ENCODE data around the gene SLC22A3.
"Not testable (repeated sequence)": the region's sequence is repeated elsewhere in the genome, so short reads cannot be mapped to it uniquely, and the experiment has no call there.

Gene SLC22A3

DNA sequence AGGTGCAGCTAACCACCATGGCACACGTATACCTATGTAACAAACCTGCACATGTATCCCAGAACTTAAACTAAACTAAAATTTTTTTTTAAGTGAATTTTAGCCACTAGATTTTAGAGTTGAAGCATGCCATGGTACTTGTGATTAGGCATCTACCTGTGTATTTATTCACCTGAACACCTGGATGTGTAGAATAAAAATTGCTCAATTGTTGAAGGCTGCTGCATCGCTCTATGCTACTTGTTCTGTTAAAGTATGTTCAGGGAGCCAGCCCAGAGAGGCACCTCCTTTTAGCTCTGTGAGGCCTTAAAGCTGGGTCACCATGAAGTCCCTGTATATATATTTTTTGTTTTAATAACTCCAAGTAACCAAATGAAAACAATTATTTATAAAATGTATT, 28.3 kb downstream of the SLC22A3 start:
- no peak for DNase-seq

DNA sequence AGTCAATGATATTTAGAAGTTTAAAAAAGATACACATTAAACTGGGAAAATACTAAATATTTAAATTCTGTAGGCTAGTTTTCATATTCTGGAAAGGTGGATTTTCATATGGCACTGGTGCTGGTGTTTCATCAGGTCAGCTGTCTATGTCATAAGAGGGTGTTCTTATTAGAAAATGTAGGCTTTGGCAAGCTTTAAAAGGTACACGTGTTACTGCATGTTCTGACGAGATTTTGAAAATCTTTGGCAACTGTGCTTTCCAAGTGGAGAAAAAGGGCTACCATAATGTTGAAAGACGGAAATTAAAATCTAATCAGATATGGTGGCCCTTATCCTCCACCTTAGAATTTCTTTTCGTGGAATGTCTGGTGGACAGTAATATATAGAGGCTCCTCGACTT, 30.0 kb downstream of the SLC22A3 start:
- no peak for DNase-seq

DNA sequence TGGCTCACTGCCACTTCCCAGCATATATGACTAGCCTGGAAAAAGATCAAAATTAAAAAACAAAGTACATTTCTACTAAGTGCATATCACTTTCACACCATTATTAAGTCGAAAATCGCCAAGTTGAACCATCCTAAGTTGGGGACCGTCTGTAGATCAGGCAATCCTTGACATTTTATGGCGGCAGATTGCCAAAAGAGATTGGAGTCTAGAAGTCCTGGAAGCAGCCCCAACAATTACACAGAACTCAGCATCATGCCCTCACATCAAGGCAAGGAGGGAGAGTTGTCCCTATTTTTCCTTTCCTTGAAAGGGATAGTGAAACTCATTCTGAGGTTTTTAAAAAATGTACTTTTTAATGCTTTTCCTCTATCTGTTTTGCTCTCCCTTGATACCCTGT, 30.7 kb downstream of the SLC22A3 start:
- no peak for DNase-seq

DNA sequence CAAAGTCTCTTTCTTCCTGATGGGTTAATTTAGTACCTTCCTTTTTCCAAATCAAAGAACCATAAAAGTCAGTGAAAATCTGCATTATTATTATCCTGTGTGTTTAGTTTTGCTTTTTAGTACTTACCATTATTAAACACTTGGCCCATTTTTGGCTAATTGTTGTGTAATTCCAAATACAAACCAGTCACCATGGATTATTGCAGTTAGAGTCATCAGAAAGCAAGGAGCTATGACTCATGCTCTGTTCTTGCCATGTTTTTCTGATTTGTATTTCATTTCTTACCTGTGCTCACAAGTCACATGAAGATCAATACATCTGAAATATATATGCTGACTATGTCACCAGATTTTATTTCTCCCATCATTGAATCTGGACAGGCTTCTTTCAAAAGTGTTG, 31.3 kb downstream of the SLC22A3 start:
- DNase-seq, result no peak

DNA sequence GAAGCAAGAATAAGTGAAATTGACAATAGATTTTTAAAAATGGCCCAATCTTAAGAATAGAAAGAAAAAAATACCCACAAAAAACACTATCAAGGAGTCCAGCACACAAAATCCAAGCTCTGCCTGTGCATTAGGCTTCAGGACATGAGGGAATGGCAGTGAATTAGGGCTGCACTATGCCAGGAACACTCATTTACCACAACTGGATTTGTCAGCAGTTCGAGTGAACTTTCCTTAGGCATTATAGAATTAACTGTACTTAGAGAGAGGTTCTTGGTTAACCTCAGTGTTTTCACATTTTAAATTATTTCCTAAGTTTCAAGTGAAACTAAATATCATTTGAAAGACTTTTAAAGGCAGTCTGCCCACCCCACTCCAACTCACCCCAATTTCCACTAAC, 34.8 kb downstream of the SLC22A3 start:
- DNase-seq, result no peak

DNA sequence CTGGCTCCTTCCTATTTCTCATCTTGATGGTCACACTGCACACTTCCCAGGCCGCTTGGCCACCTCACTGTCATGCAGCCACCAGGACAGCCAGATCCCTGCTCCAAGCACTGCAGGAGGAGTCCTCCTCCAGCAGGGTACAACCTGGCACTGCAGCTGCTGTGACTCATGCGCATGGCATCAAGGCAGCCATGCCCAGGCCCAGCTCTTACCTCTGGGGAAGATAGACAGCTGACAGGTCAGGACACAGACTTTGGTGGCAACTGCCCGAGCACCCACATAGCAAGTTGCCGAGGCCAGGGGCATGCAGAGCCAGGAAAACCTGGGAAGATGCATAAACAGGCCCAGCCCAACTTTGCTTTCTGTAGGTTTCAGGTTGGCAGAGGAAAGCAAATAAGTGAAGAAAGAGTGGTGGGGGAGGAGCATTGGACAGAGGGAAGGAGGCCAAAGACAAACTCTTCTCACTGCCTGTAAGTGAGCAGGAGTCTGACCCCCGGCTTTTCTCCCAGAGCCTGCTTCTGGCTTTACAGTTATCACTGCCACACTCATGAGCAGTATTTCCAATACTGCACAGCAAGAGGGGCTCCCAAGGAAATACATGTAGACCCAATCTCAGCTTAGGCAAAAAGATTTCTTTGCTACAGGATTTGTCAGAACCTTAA, 38.8 kb downstream of the SLC22A3 start:
- no peak for DNase-seq

DNA sequence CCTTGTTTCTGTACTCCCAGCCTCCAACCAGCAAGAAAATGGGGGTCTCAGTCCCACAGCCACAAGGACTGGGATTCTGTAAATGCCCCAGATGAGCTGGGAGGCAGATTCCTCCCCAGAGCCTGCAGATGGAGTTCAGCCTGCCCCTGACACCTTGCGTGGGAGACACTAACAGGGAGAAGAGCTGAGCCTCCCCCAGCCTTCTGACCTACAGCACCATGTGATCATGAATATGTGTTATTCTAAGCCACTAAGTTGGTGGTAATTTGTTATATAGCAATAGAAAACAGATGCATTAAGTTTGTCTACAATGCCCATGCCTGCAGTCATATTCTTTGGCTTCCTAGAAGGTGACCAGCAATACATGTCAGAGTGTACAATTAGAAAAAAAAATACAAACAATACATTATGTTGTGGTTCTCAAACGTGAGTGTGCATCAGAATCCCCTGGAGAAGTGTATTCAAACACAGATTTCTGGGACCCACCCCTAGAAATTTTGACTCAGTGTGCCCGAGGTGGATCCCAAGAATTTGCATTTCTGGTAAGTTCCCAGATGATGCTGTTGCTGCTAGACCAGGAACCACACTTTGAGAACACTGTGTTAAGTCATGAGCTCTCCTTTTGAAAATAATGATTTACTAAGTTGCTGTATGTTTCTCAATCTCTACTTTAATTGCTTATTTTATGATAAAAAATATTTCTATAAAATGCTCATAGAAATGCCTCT, 39.9 kb downstream of the SLC22A3 start:
- DNase-seq, result no peak

DNA sequence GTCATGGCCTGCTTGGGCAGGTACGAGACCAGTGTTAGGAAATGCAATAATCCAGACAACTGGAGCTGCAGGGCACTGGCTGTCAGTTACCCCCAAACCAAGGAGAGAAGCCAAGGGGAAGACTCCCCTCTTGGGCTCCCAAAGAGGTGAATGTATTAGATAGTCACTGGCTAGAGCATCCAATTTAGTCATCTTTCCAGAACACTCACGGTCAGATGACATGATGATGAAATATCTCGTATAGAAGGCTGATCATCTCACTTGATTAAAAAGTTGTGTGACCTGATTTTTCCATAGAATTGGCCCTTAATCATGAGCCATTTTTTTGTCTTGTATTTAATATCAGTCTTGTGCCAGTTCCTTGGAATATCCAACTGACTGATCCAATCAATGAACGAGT, 40.7 kb downstream of the SLC22A3 start:
- no peak for DNase-seq

DNA sequence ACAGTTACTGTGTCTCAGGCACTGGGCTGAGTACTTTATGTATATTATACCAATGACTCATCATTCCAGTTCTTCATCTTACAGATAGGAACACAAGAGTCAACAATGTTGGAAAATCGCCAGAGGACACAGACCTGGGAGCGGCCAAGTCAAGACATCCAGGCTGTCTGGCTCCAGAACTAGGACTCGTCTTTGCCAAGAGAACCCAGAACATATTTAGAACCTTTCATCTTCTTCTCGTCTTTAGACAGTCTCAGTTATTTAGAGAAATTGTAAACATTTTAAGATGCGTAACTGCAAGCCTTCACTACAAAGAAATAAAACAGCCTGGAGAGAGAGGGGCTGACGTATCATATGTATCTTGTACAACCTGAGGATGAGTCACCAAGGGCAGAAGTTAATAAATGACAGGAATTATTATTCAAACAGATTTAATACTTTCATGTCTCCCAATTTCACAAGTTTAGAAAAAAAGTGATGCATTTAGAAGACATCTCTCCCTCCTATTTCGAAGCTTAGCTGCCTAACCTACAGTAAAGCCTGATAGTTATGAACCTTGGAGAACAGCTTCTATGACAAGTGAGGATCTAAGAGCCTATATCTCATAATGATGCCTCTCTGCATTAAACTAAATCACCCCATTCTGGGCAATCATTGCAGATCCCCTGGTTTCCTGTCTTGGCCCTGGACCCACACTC, 43.4 kb downstream of the SLC22A3 start:
- DNase-seq, result no peak

DNA sequence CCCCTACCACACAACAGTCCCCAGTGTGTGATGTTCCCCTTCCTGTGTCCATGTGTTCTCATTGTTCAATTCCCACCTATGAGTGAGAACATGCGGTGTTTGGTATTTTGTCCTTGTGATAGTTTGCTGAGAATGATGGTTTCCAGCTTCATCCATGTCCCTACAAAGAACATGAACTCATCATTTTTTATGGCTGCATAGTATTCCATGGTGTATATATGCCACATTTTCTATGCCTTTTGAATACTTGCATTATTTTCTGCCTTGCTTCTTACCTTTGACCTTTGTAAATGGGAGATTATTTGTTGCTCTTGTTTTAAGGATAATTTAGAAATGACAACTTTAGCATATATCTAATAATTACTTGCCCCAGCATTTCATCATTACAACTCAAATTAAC, 45.3 kb downstream of the SLC22A3 start:
- not testable (repeated sequence) for DNase-seq

DNA sequence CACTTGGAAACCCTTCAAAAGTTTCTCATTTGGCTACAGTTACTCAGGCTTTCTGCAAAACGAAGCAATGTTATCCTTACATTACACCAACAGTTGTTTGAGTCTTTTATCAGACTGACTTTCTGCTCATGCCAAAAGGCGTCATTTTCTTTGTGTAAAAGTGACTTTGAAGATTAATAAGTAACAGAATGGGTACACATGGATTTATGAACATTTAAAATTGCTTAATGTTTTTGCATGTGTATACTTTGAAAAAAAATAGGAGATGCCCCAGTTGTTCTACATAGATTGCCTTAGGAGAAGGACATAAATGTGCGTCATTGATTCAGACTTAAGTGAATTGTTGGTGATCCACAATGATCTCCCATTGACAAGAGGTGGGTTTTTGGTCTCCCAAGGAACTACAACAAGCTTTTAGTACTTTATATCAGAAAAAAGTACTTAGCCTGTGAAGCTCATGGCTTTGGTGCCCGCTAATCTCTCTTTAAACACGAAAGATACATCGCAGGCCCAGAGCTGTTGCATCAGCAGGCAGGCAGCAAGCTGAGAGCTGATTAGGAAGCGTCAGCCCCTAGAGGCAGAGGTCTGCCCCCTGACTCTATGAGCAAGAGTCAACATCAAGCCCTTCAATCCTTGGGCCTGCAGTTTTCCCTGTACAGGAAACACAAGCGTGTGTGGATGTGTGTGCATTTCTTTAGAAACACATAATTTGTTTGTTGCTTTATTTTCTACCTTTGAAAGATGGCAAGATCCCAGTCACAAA, 45.9 kb downstream of the SLC22A3 start:
- DNase-seq, result no peak

DNA sequence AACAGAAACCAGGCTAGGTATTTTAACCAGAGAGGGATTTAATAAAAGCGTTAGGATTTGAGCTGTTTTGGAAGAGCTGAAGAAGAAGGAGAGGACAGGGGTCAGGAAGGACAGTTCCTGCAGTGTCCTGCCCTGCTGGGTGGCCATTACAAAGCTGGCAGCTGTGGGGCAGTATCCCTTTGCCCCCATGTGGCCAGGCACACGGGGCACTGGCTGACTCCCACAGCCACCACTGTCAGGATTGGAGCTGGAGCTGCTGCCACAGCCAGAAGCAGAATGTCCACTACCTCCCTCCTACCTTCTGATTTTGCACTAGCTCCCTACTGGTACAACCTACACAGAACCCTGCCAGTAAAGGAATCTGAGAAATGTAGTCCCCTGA, 46.5 kb downstream of the SLC22A3 start:
- no peak for DNase-seq

DNA sequence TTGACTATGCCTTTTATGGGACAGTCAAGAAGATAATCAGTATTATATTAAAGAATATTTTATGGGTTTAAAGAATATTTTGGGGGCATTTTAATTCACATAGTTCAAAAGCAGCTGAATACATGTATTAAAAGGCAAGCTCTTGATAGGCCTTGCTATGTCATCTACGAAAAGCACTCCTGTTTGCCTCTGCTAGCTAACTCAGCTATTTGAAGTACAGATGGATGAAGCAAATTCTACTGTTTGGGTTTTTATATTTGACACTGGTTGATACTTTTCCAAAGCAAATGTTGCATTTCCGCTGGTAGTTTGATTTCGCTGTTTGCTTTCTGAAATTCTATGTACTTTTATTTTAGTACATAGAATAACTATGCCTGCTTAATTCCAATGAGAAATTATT, 47.0 kb downstream of the SLC22A3 start:
- no peak for DNase-seq

DNA sequence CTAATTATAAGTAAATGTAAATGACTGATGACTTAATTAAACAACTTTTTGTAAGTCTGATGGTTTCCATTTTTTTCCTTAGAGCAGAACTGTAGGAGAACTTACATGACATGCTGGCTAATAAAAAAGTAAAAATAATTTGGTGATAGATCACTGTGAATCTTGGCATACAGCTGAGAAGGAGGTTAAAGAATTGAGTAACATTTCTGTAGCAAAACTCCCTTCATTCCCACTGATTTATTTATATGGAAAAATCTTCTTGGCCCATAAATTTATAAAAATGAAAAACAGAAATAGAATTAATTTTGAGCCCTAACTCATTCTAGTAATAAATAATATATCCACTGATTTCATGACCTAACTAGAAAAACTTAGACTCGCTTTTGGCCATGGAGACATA, 48.1 kb downstream of the SLC22A3 start:
- DNase-seq, result no peak

DNA sequence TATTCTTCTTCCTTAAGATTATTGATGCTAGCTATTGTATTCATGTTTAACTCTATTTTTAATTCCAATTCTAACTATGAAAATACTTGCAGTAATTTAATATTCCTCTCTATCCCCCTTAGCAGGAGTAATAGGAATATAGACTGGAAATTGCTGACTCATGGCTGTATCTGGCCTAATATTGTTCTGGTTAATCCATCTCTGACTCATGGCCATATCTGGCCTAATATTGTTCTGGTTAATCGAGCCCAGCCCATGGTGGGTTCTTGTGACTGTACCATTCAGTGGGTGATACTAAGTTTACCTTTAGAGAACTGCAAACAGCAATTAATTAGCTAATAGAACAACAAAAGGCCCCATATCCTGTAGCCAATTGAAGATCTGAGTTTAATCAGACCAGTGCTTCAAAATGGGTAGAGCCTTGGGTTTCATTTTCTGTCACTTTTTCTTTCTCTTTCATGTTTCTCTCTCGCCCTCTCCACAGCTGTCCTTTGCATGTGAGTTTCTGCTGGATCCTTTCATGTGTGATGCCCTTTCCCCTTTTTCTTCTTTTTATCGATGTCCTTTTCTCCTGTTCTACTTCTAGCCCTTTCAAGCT, 50.6 kb downstream of the SLC22A3 start:
- no peak for DNase-seq

DNA sequence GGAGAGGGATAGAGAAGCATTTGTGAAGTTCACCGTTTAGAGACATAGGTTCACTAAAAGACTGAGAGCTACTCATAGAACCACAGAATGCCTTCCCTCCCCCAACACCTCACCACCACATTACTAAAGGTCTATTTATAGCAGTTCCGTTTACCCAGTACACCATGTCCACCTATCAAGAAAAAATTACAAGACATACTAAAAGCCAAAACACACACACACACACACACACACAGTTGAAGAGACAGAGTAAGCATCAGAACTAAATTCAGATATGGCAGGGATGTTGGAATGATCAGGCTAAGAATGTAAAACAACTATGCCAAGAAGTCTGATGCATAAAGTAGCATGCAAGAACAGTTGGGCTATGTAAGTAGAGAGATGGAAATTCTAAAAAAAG, 52.3 kb downstream of the SLC22A3 start:
- DNase-seq, result no peak

DNA sequence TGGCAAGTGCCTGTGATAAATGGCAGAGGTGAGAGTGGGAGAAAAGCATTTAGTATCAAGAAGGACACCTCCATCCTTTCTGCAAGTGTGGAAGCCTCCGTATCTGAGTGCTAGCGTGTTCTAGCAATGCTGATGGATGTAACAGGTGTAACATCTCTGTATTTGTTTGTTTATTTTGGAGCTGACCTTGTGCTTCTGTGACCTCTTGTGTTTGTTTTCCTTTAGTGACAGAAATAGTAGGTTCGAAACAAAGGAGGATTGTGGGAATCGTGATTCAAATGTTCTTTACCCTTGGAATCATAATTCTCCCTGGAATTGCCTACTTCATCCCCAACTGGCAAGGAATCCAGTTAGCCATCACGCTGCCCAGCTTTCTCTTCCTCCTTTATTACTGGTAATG, 60.4 kb downstream of the SLC22A3 start:
- DNase-seq, result no peak

DNA sequence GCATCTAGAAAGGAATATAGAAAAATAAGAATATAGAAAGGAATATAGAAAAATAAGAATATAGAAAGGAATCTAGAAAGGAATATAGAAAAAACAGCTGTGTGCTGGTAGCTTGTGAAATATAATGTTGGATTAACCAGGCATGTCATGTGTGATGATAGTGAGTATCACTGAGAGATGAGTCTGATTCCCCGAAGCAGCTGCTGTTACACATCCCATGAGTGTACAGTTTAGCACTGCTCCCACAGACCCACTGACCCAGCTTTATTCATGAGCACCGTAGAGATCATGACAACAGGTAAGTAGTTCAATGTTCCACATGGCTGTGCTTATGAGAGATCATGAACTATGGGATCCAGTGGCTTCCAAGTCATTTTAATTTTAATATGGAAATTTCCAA, 64.8 kb downstream of the SLC22A3 start:
- no peak for DNase-seq

DNA sequence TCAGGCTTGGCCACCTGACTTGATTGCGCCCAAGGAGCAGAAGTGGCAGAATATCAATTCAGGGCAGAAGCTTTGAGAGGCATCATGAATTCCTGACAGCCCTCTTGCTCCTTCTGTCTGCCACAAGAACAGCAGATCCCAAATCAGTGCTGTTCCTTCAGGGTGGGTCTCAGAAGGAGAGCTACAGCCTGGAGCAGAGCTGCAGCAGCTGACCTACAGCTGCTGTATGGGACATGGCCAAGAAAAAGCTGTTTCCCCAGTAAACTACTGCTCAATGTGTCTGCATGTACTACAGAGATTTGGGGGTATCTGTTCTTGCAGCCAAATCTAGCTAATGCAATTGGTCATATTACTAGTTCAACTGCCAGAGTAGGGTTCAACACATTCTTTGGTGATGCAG, 69.0 kb downstream of the SLC22A3 start:
- no peak for DNase-seq

DNA sequence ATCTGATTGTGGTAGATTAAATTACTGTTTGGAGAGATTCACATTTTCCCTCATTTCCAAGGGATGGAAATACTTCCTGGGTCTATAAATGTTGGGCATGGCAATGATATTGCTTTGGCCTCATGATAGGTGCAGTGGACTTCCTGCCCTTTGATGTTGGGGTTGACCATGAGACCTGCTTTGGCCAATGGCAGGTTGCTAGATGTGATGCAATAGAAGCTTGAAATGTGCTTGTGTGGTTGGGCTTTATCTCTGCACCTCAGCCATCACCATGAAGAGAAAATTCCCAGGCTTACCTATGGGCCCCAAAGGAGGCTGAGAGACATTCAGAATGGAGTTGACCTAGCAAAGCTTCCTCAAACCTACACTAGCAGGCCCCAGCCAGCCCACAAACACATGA, 69.4 kb downstream of the SLC22A3 start:
- no peak for DNase-seq

DNA sequence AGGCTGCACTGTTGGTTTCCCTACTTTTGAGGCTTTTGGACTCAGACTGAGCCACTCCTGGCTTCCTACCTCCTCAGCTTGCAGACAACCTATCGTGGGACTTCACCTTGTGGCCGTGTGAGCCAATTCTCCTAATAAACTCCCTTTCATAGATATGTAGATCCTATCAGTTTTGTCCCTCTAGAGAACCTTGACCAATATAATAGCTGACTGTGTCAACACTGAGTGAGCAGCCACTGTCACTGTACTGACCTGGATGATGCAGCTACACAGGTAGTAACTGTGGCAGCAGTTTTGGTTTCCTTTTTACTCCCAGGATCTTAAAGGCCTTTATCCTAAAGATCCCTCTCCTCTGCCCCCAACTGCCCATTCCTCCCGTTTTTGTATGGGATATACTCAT, 70.2 kb downstream of the SLC22A3 start:
- no peak for DNase-seq

DNA sequence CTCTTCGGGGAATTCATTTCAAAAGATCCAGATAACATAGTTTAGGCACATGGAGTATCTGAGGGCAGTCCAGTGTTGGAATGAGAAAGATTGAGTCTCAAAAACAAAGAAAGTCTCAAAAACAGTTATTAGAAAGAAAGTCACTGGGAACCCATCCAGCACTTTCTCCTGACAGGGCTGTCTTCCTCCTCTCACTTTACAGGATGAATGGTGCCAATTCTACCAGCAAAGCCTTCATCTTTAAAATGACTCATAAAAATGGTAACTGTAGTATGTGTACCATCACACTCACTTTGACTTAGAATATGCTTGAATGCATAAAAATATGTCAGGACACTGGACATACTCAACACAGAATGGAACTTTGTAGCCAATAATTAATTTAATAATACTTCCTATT, 71.3 kb downstream of the SLC22A3 start:
- no peak for DNase-seq

DNA sequence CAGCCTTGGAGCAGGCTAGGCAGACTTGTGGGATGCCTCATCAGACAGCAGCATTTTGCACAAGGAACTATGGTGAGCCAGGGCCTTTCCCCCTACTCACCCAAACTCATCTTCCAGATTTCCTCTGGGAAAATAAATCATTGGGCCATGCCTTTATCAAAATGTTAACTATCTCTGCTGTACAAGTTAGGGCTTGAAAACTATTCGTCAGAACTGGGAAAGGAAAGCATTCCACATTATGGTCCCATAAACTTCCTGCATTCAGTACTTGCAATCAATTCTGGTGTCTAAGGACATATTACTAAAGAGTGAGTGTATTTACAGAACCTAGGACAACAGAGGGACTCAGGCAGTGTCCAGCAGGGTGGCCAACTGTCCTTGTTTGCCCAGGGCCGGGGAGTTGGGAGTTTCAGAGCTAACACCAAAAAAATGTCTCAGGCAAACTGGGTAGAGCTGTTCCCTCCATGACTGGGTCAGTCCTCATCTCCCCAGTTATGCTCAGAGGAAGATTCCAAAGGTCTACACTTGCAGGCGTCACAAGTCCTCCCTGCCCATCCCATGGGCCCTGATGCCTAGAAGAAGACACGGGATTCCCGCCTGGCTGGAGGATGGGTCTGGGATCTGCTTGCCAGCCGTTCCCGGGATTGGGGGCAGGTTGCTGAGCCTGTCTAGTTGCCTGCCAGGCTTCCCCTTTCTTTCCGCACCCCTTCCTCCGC, 72.2 kb downstream of the SLC22A3 start:
- no peak for DNase-seq
